Smooth muscle cell (in vitro differentiated cells): Measurements from ENCODE around the gene PTGDS. TPM values are rescaled to one million over a fixed set of nuclear protein-coding genes. Genes with fewer than 3 reads are reported as not detected.

Experiments used
- DNase-seq: peaks from one replicate; lab custom pipeline; 2025; ENCODE audit not compliant: unreplicated experiment; lab: John Stamatoyannopoulos, UW
- H2AFZ ChIP-seq: fragments of 200-600 bp; sonication (generic); 2 replicates; pipeline ENCODE4 v1.6.0; 2016; ENCODE audit warnings: antibody characterized with exemption, low read depth, mild to moderate bottlenecking
- H3F3A ChIP-seq: fragments of 200-600 bp; sonication (generic); 2 replicates; pipeline ENCODE4 v1.6.0; 2017; ENCODE audit warnings: antibody characterized with exemption, low read depth
- H3K27ac ChIP-seq: fragments of 200-600 bp; sonication (generic); 2 replicates; pipeline ENCODE4 v1.5.1; 2016; ENCODE audit warnings: low read depth, mild to moderate bottlenecking
- H3K27me3 ChIP-seq: fragments of 200-600 bp; sonication (generic); 2 replicates; pipeline ENCODE4 v1.6.1; 2016; ENCODE audit warnings: low read depth, mild to moderate bottlenecking
- H3K36me3 ChIP-seq: fragments of 200-600 bp; sonication (generic); 2 replicates; pipeline ENCODE4 v1.5.1; 2016; ENCODE audit warnings: low read depth
- H3K4me1 ChIP-seq: fragments of 200-600 bp; sonication (generic); 2 replicates; pipeline ENCODE4 v1.5.1; 2016; ENCODE audit warnings: low read depth
- H3K4me2 ChIP-seq: fragments of 200-600 bp; sonication (generic); 2 replicates; pipeline ENCODE4 v1.6.0; 2016; ENCODE audit warnings: mild to moderate bottlenecking
- H3K4me3 ChIP-seq: fragments of 200-600 bp; sonication (generic); 2 replicates; pipeline ENCODE4 v1.5.1; 2016; ENCODE audit warnings: mild to moderate bottlenecking
- H3K79me2 ChIP-seq: fragments of 200-600 bp; sonication (generic); 2 replicates; pipeline ENCODE4 v1.6.0; 2016; ENCODE audit warnings: low read depth, mild to moderate bottlenecking
- H3K9ac ChIP-seq: fragments of 200-600 bp; sonication (generic); 2 replicates; pipeline ENCODE4 v1.6.0; 2016; ENCODE audit warnings: low read depth
- H3K9me3 ChIP-seq: fragments of 200-600 bp; sonication (generic); replicated peaks from 2 replicates; pipeline ENCODE4 v1.5.1; 2016; ENCODE audit warnings: low read depth
- H4K20me1 ChIP-seq: fragments of 200-600 bp; sonication (generic); 2 replicates; pipeline ENCODE4 v1.6.0; 2016; ENCODE audit warnings: low read depth
- WGBS: methylation state at CpG from one replicate; pipeline ENCODE4 v1.1.7; 2016; ENCODE audit warnings: low lambda C conversion rate; 5-methylcytosine and 5-hydroxymethylcytosine counted together
- polyA plus RNA-seq: library from polyadenylated mRNA; unstranded; fragments of >200 nt; fragmentation: Nextera tagmentation; extraction: Ambion mirVana; gene quantifications from 2 replicates; pipeline ENCODE4 v1.2.1, GENCODE V29; 2016
- total RNA-seq: library from RNA; depleted of rRNA; stranded (reverse); fragments of >200 nt; gene quantifications from 2 replicates; pipeline ENCODE4 v1.2.3, GENCODE V29; 2014
- TF ChIP-seq, protein P1 (sequence below): fragments of 200-600 bp; sonication (generic); IDR thresholded peaks from 2 replicates; pipeline ENCODE4 v1.5.1; 2017; ENCODE audit warnings: borderline replicate concordance, mild to moderate bottlenecking, antibody characterized with exemption; ENCODE audit not compliant: insufficient read depth, poor library complexity, severe bottlenecking

The PTGDS gene
- total and polyA plus RNA-seq, 2 experiments from 2014 or later = 119 to 611 TPM

DNA sequence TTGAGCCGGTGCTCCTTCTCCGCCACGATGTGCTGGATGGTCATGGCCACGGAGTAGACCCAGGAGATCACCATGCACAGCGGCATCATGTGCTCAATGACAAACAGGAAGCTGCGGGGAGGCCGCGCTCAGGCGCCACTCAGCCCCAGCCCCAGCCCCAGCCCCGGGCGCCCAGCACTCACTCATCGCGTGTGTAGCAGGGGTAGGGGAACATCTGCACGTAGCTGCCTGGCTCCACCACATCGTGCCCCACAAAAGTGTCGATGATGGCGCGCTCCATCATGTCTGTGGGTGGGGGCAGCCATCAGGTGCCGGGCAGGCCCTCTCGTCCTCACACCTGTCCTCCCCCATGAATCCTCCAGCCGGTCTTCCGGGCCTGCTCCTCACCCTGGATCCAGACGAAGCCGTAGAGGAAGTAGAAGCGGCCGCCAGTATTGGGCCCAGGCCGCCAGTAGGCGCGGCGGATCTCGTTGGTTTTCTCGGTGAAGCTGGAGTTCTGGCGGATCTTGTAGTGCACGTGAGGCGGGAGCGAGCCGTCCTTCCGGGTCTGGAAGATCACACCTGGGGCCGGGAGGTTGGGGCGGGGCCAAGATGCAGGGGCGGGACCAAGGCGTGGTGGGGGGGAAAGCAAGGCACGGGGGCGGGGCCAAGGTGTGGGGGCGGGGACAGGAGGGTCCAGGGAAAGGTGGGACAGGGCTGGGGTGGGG is 40.6 kb downstream of the PTGDS start:
- Histone ChIP-seq H3K4me3 (no peak overlapping the region), H3K4me1 (no peaks in the 10 kb centered on the region), H3K4me2 (no peak overlapping the region), H3K79me2 (no peaks in the 10 kb centered on the region), H3F3A (no peaks in the 10 kb centered on the region), H3K9me3 (no peaks in the 10 kb centered on the region), H3K27me3 (no peaks in the 10 kb centered on the region), H4K20me1 (no peaks in the 10 kb centered on the region), H3K9ac (no peak overlapping the region), H3K27ac (no peak overlapping the region), H3K36me3 (no peaks in the 10 kb centered on the region), H2AFZ (no peak overlapping the region)
- WGBS = 92% methylated on average over 35 of the region's 45 CpGs
- no peak for DNase-seq
- TF ChIP-seq, protein P1, sequence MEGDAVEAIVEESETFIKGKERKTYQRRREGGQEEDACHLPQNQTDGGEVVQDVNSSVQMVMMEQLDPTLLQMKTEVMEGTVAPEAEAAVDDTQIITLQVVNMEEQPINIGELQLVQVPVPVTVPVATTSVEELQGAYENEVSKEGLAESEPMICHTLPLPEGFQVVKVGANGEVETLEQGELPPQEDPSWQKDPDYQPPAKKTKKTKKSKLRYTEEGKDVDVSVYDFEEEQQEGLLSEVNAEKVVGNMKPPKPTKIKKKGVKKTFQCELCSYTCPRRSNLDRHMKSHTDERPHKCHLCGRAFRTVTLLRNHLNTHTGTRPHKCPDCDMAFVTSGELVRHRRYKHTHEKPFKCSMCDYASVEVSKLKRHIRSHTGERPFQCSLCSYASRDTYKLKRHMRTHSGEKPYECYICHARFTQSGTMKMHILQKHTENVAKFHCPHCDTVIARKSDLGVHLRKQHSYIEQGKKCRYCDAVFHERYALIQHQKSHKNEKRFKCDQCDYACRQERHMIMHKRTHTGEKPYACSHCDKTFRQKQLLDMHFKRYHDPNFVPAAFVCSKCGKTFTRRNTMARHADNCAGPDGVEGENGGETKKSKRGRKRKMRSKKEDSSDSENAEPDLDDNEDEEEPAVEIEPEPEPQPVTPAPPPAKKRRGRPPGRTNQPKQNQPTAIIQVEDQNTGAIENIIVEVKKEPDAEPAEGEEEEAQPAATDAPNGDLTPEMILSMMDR = no peak

DNA sequence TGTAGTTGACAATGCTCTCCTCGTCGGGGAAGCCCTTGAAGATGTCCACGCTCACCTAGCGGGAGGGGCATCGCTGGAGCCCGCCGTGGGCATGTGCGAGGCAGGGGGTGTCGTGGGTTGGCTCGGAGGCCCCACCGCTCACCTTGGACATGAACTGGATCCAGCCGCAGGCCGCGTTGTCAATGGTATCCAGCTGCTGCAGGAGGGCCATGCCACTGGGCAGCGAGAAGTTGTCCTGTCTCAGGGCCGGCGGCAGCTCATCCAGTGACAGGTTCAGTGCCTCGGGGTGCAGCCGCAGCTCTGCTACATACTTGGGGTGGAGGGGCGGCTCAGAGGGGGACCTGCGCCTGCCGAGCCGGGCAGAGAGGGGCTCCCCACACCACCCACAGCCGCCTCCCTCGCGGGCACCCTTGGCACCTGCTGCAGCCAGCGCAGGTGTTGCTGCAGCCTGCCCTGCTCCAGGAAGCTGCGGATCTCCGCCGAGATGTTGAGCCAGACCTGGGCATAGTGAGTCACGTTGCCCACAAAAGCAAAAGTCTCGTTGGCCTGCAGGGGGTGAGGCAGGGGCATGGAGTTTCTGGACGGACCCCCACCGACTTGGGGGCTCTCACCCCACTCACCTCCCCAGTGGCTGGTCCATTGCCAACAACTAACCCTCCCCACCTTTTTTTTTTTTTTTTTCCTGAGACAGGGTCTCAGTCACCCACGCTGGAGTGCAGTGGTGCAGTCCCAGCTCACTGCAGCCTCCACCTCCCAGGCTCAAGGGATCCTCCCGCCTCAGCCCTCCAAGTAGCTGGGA is 41.7 kb downstream of the PTGDS start:
- Histone ChIP-seq H3K4me3 (no peak overlapping the region), H4K20me1 (no peaks in the 10 kb centered on the region), H3K4me2 (no peak overlapping the region), H3K9ac (no peak overlapping the region), H3K79me2 (no peaks in the 10 kb centered on the region), H3K4me1 (no peaks in the 10 kb centered on the region), H2AFZ (no peak overlapping the region), H3K27ac (no peak overlapping the region), H3K9me3 (no peaks in the 10 kb centered on the region), H3F3A (no peaks in the 10 kb centered on the region), H3K27me3 (no peaks in the 10 kb centered on the region), H3K36me3 (no peaks in the 10 kb centered on the region)
- DNase-seq = no peak
- TF ChIP-seq, protein P1 = no peak
- 91% methylated on average over 32 of the region's 36 CpGs for WGBS

DNA sequence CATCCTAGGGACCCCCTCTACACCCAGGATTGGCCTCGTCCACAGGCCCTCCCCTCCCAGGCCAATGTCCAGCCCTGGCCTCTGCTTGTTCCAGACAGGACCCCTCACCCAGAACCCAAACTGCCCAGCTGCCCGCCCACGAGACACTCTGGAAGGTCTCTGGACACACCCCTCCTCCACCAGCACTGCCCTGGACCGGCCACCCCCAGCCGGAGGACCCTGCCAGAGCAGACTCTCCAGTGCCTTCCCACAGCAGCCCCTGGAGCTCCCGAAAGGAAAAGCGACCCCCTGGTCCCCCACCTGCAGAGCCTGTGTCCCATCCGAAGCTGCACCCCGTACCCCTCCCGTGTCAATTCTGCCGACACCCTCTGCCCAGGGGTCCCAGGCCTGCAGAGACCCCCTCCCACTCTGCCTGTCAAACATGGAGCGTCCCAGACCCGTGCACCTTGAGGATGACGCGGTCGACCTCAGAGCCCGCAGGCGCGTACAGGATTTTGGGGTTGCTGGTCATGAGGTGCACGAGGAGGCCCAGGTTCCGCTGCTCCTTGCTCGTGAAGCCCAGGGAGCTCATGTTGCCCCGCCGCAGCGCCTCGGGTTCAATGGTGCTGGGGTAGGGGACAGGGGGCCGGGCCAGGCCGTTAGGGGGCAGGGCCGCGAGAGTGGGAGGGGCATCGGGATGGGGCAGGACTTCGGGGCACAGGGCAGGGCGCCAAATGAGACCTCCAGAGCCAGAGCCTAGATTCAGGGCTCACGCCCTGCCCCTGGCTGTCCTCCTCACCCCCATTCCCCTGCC is 42.8 kb downstream of the PTGDS start:
- TF ChIP-seq, protein P1 = no peak
- Histone ChIP-seq H4K20me1 (no peaks in the 10 kb centered on the region), H3K27me3 (no peaks in the 10 kb centered on the region), H3K9ac (no peak overlapping the region), H3K4me3 (no peak overlapping the region), H3K36me3 (no peaks in the 10 kb centered on the region), H3F3A (no peaks in the 10 kb centered on the region), H3K9me3 (no peaks in the 10 kb centered on the region), H3K79me2 (no peaks in the 10 kb centered on the region), H2AFZ (no peak overlapping the region), H3K4me1 (no peaks in the 10 kb centered on the region), H3K4me2 (no peak overlapping the region), H3K27ac (no peak overlapping the region)
- DNase-seq = no peak
- WGBS = 88% methylated on average over 32 of the region's 34 CpGs
